GM12892 (cell line): ENCODE data around the gene NCKIPSD.

Experiments used
- POLR2A ChIP-seq: IDR thresholded peaks from 2 replicates; pipeline ENCODE4 v1.6.1; 2011; ENCODE audit warnings: low read depth, low read length, control low read depth
- TAF1 ChIP-seq: IDR thresholded peaks from 2 replicates; pipeline ENCODE4 v1.6.1; 2011; ENCODE audit warnings: low read depth, mild to moderate bottlenecking, control low read depth, low read length, borderline replicate concordance

- TF ChIP-seq POLR2A, result no peak
- TF ChIP-seq TAF1, result no peak
Measured at GRCh38 chr3:48662145-48662752, 23.5 kb downstream of the NCKIPSD start.
